Measurements from ENCODE around the gene PHF2. TPM values are rescaled to one million over a fixed set of nuclear protein-coding genes. Genes with fewer than 3 reads are reported as not detected.

PHF2 gene
- total RNA-seq, 2 donors from 2014 or later, result 15.0 to 19.8 TPM

DNA sequence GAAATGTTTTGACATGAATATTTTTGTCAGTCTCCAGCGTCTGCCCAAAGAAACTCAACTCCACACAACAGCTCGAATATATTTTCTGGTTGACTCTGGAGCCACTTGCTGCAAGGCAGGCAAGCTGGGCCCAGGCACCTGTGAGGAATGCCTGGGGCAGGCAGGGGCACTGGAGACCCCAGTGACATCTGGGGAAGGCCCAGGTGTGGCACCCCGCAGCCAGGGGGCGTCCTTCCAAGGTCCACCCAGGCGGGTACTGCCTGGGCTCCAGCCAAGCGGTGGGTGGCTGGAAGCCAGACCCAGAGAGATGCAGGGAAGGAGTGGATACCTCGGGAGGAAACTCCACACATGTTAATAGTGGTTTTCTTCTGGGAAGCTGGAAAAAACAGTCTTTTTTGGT lies 125.9 kb downstream of the PHF2 start:
- no peak overlapping the region for H3K4me3 ChIP-seq
- H3K36me3 ChIP-seq (replicated peaks in 1 of 2; ENCODE audit: insufficient read depth in 1 of 2, low read depth in 2 of 2), result no peaks in the 10 kb centered on the region
- 71 to 80% methylated on average over 7 of the region's 7 CpGs for WGBS, 2 donors
- ATAC-seq, result no peak
- TF ChIP-seq, protein P1, sequence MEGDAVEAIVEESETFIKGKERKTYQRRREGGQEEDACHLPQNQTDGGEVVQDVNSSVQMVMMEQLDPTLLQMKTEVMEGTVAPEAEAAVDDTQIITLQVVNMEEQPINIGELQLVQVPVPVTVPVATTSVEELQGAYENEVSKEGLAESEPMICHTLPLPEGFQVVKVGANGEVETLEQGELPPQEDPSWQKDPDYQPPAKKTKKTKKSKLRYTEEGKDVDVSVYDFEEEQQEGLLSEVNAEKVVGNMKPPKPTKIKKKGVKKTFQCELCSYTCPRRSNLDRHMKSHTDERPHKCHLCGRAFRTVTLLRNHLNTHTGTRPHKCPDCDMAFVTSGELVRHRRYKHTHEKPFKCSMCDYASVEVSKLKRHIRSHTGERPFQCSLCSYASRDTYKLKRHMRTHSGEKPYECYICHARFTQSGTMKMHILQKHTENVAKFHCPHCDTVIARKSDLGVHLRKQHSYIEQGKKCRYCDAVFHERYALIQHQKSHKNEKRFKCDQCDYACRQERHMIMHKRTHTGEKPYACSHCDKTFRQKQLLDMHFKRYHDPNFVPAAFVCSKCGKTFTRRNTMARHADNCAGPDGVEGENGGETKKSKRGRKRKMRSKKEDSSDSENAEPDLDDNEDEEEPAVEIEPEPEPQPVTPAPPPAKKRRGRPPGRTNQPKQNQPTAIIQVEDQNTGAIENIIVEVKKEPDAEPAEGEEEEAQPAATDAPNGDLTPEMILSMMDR (IDR thresholded peaks at IDR 0.05), result no peak
- TF ChIP-seq POLR2A (IDR thresholded peaks at IDR 0.05), result no peak
- intact Hi-C loops (cut with DNase I), result no loop called here
- H3K27ac ChIP-seq, result no peak overlapping the region
- no peaks in the 10 kb centered on the region for H3K4me1 ChIP-seq
- no peaks in the 10 kb centered on the region for H3K27me3 ChIP-seq
- DNase-seq, result no peak
- peaks cover 0 to 16% (median 0%) of the 10 kb centered on the region in 3 donors for H3K9me3 ChIP-seq

DNA sequence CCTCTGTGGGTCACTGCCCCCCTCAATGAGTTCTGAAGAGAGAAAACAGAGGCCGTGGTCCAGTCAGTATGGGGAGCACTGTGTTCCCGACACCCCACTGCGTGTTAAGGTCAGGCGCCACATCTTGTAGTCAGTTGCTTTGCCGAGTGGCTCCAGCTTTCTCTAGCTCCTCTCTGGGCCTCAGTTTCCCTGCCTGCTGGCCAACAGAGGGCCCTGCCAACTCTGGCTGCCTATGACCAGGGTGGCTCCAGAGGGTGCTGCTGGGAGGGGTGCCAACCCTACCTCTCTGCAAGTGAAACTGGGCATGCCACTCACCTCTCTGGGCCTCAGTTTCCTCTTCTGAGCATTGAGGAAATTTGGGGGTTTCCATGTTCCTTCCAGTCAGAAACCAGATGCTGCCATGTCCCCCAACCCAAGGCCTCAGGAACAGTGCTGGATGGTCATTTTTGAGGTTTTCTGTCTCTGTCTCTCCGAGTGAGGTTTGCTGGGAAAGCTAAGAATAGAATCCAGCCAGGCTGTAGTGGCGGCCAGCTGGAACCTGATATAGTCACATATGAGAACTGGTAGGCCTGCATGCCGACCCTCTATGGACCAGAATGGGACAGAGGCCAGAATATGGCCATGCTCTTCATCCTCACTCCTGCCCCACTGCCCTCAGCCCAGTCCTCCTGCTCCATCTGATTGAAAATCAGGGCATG lies 132.1 kb downstream of the PHF2 start:
- Histone ChIP-seq H3K27me3 (no peaks in the 10 kb centered on the region), H3K4me1 (no peaks in the 10 kb centered on the region), H3K36me3 (replicated peaks in 1 of 2; ENCODE audit: insufficient read depth in 1 of 2, low read depth in 2 of 2) (no peaks in the 10 kb centered on the region), H3K27ac (no peak overlapping the region), H3K9me3 (peaks cover 0 to 12% (median 0%) of the 10 kb centered on the region in 3 donors), H3K4me3 (no peak overlapping the region)
- no peak for DNase-seq
- TF ChIP-seq POLR2A (IDR thresholded peaks at IDR 0.05), result no peak
- TF ChIP-seq, protein P1 (IDR thresholded peaks at IDR 0.05), result no peak
- intact Hi-C loops (cut with DNase I), result no loop called here
- WGBS, 2 donors, result 80 to 89% methylated on average over 8 of the region's 8 CpGs
- ATAC-seq, result no peak

DNA sequence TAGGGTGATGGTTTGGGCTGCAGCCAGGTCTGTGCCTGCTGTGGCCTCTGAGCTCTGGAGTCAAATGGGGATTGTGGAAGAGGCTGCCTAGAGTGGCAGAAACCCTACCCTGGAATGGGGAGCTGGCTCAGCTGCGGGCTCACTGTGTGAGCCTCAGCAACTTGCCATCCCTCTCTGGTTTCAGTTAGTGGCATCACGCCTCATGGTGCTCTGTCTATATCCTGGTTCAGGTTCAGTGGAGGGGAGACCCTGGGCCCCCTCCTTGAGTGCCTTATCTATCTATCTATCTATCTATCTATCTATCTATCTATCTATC lies 132.6 kb downstream of the PHF2 start:
- ATAC-seq (no peak), DNase-seq (no peak)
- H3K4me1 ChIP-seq, result no peaks in the 10 kb centered on the region
- H3K27me3 ChIP-seq, result no peaks in the 10 kb centered on the region
- TF ChIP-seq, protein P1 (IDR thresholded peaks at IDR 0.05), result no peak
- TF ChIP-seq POLR2A (IDR thresholded peaks at IDR 0.05), result no peak
- H3K36me3 ChIP-seq (replicated peaks in 1 of 2; ENCODE audit: insufficient read depth in 1 of 2, low read depth in 2 of 2), result no peaks in the 10 kb centered on the region
- H3K4me3 ChIP-seq, result no peak overlapping the region
- 91 to 92% methylated on average over 2 of the region's 2 CpGs for WGBS, 2 donors
- intact Hi-C loops (cut with DNase I), result no loop called here
- H3K27ac ChIP-seq, result no peak overlapping the region
- H3K9me3 ChIP-seq, result peaks cover 0 to 12% (median 0%) of the 10 kb centered on the region in 3 donors

DNA sequence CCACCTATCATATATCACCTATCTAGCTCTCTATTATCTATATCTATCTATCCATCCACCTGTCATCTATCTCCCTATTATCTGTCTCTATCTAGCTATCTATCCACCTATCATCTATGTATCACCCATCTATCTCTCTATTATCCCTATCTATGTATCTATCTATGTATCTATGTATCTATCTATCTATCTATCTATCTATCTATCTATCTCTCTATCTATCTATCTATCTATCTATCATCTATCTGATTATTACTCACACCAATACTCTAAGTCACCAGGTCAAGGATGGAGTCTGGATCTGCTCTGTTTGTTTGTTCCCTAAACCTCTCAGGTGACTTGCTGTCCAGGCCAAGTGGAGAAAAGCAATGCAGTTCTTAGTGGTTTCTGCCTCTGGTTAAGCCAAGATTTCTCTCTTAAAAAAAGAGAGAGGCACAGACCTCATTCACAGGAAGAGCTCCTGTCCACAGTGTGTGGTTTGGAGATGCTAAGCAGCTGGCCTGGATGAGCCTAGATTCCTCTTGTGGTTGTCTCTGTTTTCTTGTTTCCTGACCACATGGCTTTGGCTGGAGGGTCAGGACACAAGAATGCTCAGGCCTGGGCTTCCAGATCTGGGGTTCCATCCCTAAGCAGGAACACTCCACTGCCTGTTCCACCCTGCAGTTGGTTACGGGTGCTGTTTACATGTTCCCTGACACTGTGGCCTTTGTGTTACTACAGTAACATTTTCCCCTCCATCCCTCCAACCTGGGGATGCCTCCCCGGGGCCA lies 133.4 kb downstream of the PHF2 start:
- DNase-seq, result peak in 1 of 4 donors; percentile 23

More for the DNA sequence above, 133.4 kb downstream of the PHF2 start:
- Histone ChIP-seq H3K27me3 (no peaks in the 10 kb centered on the region), H3K27ac (no peak overlapping the region), H3K9me3 (peaks cover 0 to 12% (median 0%) of the 10 kb centered on the region in 3 donors), H3K4me1 (no peaks in the 10 kb centered on the region), H3K4me3 (no peak overlapping the region), H3K36me3 (replicated peaks in 1 of 2; ENCODE audit: insufficient read depth in 1 of 2, low read depth in 2 of 2) (no peaks in the 10 kb centered on the region)
- intact Hi-C loops (cut with DNase I), result no loop called here
- no peak for ATAC-seq
- WGBS, 2 donors, result 57 to 75% methylated on average over 2 of the region's 2 CpGs
- TF ChIP-seq, protein P1 (IDR thresholded peaks at IDR 0.05), result no peak
- no peak for TF ChIP-seq POLR2A (IDR thresholded peaks at IDR 0.05)

Measured in body of pancreas (tissue), 4 donors.